Testis (tissue), 3 donors: ENCODE results near the gene CDH4. TPM values are rescaled to one million over a fixed set of nuclear protein-coding genes. Genes with fewer than 3 reads are reported as not detected.

Experiments used
- DNase-seq: peaks from one replicate; pipeline ENCODE4 v3.0.0-alpha.2; 2019
- H3K27ac ChIP-seq, 2 donors: fragments of 200-600 bp; sonication (generic); one replicate each; pipeline ENCODE4 v1.5.1; 2019
- H3K27me3 ChIP-seq: fragments of 200-600 bp; sonication (generic); one replicate; pipeline ENCODE4 v1.5.1; 2019
- H3K36me3 ChIP-seq: fragments of 200-600 bp; sonication (generic); one replicate; pipeline ENCODE4 v1.5.1; 2017; ENCODE audit warnings: low read depth; ENCODE audit errors: missing control alignments
- H3K4me1 ChIP-seq: fragments of 200-600 bp; sonication (generic); one replicate; pipeline ENCODE4 v1.5.1; 2019
- H3K4me3 ChIP-seq, 2 donors: fragments of 200-600 bp; sonication (generic); one replicate each; pipeline ENCODE4 v1.5.1; 2017 to 2019
- H3K9me3 ChIP-seq: fragments of 200-600 bp; sonication (generic); one replicate; pipeline ENCODE4 v1.5.1; 2017
- POLR2A ChIP-seq: fragments of 450-650 bp; IDR thresholded peaks from one replicate; pipeline ENCODE4 v1.6.1; 2017; ENCODE audit warnings: antibody characterized with exemption, mild to moderate bottlenecking, moderate library complexity
- WGBS, 2 donors: methylation state at CpG; one replicate each; pipeline ENCODE4 v1.1.5; 2018; 5-methylcytosine and 5-hydroxymethylcytosine counted together
- intact Hi-C: fragments of 100-400 bp; cut with DNase I; formaldehyde crosslinking; loops from one replicate; pipeline ENCODE4 v1.15.1; 2023; ENCODE audit warnings: low total_unique reads
- polyA plus RNA-seq: library from polyadenylated mRNA; stranded (reverse); fragments of 350-450 nt; fragmentation: Illumina TruSeq; extraction: RNeasy Lipid Tissue Mini Kit (QIAGEN cat#74804); gene quantifications from one replicate; pipeline ENCODE4 v1.2.3, GENCODE V29; 2014; ENCODE audit warnings: low read depth, low replicate concordance; ENCODE audit not compliant: insufficient read depth
- total RNA-seq, 2 donors: library from RNA; depleted of rRNA; stranded (reverse); fragments of >200 nt; gene quantifications; one replicate each; pipeline ENCODE4 v1.2.3, GENCODE V29; 2016
- TF ChIP-seq, protein P1 (sequence below), 3 experiments: fragments of 450-650 bp in 2 of 3; fragments of 200-600 bp in 1 of 3; sonication (generic) in 1 of 3; IDR thresholded peaks; one replicate each; pipeline ENCODE4 v1.5.1; 2016 to 2019; ENCODE audit warnings: antibody characterized with exemption in 3 of 3, mild to moderate bottlenecking in 2 of 3, moderate library complexity in 1 of 3

CDH4 gene
- total and polyA plus RNA-seq, 3 donors from 2014 or later, result 1.4 to 3.3 (median 1.9) TPM

DNA sequence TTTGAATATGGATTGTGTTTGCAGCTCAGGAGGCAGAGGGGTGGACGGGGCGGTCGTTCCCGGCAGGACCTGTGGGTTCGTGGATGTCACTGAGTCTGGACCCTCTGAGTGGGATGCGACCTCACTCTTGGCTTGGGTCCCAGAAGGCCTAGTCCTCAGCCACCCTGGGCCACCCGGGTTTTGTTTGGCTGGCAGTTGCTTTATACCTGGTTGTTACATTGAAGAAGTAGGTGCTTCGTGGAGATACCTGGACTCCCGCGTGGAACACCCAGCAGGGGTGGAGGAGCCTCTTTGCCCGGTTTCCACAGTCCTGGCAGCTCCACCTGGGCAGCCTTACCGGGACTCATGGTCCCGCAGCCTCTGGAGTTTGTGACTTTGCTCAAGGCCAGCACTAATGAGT is 408.5 kb downstream of the CDH4 start:
- Histone ChIP-seq H3K27me3 (no peaks in the 10 kb centered on the region), H3K9me3 (no peaks in the 10 kb centered on the region), H3K4me3 (no peak overlapping the region), H3K36me3 (no peaks in the 10 kb centered on the region), H3K27ac (no peak overlapping the region), H3K4me1 (no peaks in the 10 kb centered on the region)
- no peak for DNase-seq
- WGBS, 2 donors, result 71 to 74% methylated on average over 12 to 13 of the region's 13 CpGs
- TF ChIP-seq, protein P1, sequence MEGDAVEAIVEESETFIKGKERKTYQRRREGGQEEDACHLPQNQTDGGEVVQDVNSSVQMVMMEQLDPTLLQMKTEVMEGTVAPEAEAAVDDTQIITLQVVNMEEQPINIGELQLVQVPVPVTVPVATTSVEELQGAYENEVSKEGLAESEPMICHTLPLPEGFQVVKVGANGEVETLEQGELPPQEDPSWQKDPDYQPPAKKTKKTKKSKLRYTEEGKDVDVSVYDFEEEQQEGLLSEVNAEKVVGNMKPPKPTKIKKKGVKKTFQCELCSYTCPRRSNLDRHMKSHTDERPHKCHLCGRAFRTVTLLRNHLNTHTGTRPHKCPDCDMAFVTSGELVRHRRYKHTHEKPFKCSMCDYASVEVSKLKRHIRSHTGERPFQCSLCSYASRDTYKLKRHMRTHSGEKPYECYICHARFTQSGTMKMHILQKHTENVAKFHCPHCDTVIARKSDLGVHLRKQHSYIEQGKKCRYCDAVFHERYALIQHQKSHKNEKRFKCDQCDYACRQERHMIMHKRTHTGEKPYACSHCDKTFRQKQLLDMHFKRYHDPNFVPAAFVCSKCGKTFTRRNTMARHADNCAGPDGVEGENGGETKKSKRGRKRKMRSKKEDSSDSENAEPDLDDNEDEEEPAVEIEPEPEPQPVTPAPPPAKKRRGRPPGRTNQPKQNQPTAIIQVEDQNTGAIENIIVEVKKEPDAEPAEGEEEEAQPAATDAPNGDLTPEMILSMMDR (IDR thresholded peaks at IDR 0.05), result no peak
- no peak for TF ChIP-seq POLR2A
- intact Hi-C loops, result no loop called here

DNA sequence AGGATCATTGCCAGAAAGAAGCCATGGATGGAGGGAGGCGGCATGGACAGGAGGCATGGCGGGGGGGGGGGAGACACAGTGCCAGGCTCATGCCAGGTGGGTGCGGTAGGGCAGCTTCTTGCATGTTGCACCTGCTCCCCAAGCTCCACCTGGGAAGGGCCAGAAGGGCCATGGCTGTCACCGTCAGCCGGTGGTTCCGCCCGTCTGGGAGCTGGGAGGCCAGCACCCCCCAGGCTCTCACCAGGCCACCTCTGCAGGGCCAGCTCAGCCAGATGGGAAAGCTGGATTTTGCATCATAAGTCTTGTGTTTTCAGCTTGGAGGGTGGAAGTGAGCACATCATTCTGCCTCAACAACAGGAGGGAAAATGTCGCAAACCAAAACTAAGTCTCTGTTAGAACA is 409.0 kb downstream of the CDH4 start:
- no peak for DNase-seq
- Histone ChIP-seq H3K4me1 (no peaks in the 10 kb centered on the region), H3K9me3 (no peaks in the 10 kb centered on the region), H3K27me3 (no peaks in the 10 kb centered on the region), H3K27ac (no peak overlapping the region), H3K36me3 (no peaks in the 10 kb centered on the region), H3K4me3 (no peak overlapping the region)
- TF ChIP-seq, protein P1 (IDR thresholded peaks at IDR 0.05), result no peak
- no peak for TF ChIP-seq POLR2A
- intact Hi-C loops, result no loop called here
- 88 to 95% methylated on average over 7 to 8 of the region's 8 CpGs for WGBS, 2 donors

DNA sequence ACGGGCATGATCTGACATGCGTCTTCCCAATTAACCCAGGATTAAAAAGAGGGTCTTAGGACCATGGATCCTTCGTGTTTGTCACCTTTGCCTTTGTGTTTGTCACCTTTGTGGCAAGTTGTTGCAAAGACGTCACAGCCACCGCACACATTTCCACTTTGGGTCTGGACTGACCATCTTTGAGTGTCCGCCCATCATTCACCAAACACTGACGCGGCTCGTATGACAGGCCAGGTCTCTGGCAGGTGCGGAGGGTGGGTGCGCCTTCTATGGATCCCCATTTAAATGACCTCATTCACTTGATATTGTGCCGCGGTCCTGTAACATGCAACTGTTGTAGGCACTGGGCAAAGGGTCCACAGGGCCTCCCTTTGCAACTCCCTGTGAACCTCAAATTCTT is 409.5 kb downstream of the CDH4 start:
- WGBS, 2 donors, result 87 to 93% methylated on average over 13 of the region's 13 CpGs

DNA sequence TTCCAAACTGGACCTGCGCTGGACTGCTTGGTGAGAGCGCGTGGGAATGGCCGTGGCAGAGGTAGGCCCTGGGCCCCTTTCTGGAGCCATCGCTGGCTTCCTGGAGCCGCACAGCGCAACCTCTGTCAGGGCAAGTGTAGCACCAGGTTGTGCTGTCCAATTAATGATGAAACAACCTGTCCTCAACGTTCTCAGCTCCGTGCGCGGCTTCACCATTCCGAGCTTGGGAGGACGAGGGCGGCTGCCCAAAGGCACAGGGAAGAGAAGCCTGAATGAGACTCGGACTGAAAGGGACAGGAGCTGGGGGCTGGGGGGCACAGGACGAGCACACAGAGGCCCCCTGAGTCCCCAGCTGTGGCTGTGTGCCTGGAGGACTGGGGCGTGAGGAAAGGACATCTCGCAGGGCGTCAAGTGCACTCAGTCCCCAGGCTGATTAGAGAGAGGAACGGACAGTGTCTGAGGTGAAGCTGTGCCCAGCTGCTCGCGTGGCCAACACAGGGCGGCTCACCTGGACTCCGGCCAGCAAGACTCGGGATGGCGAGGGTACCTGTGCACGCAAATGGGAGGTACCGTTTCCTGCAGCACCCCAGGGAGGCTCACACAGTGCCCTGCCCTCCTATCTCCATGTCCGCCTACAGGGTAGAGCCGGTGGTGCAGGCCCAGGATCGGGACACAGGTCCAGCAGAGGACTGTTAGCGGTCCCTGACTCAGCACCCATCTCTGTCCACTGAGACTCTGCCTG is 410.3 kb downstream of the CDH4 start:
- Histone ChIP-seq H3K27ac (no peak overlapping the region), H3K4me3 (no peak overlapping the region), H3K4me1 (no peaks in the 10 kb centered on the region), H3K9me3 (no peaks in the 10 kb centered on the region), H3K36me3 (no peaks in the 10 kb centered on the region), H3K27me3 (no peaks in the 10 kb centered on the region)
- no peak for DNase-seq
- intact Hi-C loops, result no loop called here
- no peak for TF ChIP-seq POLR2A
- TF ChIP-seq, protein P1 (IDR thresholded peaks at IDR 0.05), result no peak
- WGBS, 2 donors, result 91 to 92% methylated on average over 22 to 30 of the region's 32 CpGs

More for the DNA sequence above, 409.5 kb downstream of the CDH4 start:
- Histone ChIP-seq H3K9me3 (no peaks in the 10 kb centered on the region), H3K4me3 (no peak overlapping the region), H3K27ac (no peak overlapping the region), H3K36me3 (no peaks in the 10 kb centered on the region), H3K27me3 (no peaks in the 10 kb centered on the region), H3K4me1 (no peaks in the 10 kb centered on the region)
- intact Hi-C loops, result no loop called here
- no peak for DNase-seq
- no peak for TF ChIP-seq POLR2A
- TF ChIP-seq, protein P1 (IDR thresholded peaks at IDR 0.05), result no peak

DNA sequence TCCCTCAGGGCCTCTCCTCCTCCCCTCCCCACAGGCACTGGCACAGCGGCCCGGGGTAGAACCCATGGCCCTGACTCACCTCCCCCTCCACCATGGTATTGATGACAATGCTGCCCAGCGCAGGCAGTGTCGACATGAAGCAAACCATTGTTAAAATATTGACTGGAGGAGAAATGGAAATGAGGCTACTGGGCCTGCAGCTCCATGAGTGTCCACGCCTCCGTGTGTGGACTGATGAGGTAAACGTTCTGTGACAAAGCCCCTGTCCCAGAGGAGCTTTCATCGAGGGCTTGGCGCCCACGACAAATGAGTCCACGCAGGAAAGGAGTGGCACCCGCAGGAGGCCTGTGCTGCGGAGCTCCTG is 410.9 kb downstream of the CDH4 start:
- intact Hi-C loops, result no loop called here
- no peaks in the 10 kb centered on the region for H3K4me1 ChIP-seq
- H3K27ac ChIP-seq, result no peak overlapping the region
- H3K27me3 ChIP-seq, result no peaks in the 10 kb centered on the region
- TF ChIP-seq, protein P1 (IDR thresholded peaks at IDR 0.05), result no peak
- TF ChIP-seq POLR2A, result no peak
- no peaks in the 10 kb centered on the region for H3K9me3 ChIP-seq
- no peaks in the 10 kb centered on the region for H3K36me3 ChIP-seq
- WGBS, 2 donors, result 91 to 95% methylated on average over 13 of the region's 13 CpGs
- DNase-seq, result no peak
- no peak overlapping the region for H3K4me3 ChIP-seq
